ENCODE measurements around the gene LRBA. TPM values are rescaled to one million over a fixed set of nuclear protein-coding genes. Genes with fewer than 3 reads are reported as not detected.

The LRBA gene
- total RNA-seq, 1 donor from 2014 or later: 70.5 TPM

DNA sequence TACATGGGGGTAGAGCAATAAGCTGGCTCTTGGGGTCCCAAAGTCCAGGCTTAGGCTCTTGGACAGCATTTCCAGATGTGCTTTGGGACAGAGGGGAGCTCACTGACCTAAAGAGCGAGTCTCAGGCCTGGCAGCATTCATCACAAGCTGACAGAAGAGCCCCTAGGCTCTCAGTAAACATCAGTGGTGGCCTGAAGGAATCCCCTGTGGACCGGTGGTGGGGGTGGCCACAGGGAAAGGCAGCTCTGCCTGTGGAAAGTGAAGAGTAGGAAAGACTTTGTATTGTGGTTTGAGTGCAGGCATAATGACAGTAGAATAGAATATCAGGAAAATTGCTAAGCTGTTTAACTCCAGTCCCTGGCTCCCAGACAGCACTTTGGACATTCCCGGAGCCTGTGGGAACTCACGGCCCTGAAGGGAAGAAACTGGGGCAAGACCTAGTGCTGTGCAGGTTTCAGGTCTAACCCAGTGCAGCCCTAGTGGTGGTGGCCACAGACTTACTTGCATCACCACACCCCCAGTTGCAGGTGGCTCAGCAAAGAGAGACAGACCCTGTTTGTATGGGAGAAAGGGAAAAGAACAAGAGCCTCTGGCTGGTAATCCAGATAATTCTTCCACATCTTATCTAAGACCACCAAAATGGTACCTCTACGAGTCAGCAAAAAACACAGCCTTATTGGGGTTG is 291.2 kb downstream of the LRBA start:
- DNase-seq: no peak

DNA sequence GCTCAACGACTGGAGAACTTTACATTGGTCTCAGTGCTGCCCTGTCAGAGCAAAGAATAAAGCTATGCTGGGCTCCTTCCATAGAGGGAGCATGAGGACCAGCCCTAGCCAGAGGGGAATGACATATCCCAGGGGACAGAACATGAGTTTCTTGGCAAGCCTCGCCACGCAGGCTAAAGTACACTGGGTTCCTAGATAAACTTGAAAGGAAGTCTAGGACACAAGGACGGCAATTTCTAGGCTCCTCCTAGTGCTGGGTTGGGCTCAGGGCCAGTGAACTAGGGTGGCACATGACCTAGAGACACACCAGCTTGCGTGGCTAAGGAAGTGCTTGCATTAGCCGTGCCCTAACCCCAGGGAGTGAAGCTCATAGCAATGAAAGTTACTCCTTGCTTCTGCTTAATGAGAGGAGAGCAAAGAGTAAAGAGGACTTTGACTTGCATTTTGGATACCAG is 292.1 kb downstream of the LRBA start:
- no peak for DNase-seq

GRCh38 chr4:150720973-150721518 is 294.0 kb downstream of the LRBA start:
- DNase-seq: no peak

DNA sequence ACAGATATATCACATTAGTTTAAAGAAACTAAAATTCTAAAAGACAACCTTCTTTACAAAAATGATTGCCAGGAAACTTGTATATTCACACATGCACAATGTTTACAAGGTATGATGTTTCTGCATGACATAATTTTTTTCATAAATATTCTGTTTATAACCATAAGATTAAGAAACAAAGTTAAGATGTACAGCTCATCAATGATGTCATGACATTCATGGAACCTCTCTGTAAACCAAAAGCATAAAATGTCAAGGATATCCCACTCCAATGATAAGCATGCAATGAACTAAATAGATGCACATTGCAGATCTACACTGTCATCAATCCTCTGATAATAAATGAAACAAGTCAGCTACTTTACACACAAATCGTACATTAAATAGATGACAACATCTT is 297.1 kb downstream of the LRBA start:
- DNase-seq: no peak

DNA sequence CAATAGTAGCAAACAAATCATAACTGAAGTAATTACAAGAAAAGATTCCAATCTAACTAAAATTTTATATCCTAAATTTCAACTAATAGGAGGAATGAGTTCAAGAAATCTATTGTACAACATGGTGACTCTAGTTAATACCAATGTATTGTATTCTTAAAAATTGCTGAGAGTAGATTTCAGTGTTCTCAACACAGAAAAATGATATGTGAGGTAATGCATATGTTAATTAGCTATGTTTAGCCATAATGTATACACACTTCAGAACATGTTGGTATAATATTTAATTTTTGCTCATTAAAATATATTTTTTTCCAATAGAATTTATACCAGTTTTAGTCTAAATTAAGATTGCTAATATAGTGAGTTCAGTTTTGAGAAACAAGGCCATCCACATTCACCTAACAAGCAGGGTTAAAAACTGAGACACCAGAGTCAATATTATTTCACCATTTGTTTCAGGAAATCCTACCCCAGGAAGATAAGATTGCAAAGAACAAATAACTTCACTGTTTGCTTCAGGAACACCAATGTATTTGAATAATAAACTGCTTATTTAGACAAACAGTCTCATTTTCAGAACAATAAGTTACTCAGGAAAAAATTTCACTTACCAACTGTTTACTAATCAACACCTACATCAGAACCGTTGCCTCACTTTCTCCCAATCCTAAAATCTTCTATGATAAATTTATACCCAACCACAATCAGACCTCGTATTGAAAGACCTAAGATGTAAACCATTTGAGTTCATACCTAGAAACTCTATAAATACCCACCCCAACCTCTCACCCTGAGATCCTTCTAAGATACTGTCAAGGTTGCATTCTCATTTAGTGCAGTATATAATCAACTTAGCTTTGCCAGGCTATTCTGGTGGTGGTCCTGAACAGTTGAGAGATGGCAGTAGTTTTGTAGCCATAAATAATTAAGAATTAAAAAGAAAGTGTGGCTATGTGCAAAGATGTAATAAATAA is 300.3 kb downstream of the LRBA start:
- no peak for DNase-seq

DNA sequence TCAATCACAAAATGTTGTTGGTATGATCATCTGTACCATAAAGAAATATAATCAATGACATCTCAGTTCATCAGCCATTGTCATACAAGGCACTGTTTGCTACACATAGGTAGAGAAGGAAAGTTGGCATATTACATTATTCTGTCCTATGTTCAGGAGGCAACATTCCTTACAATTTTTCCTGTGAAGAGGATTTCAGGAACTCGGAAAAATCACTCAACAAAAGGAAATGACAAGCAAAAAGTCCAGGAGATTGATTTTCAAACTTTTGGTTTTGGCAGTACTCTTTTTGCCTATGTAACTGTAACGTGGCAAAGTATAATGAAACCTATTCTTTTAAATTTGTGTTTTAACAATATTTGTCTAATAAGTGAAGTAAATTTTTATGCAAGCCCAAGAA is 301.8 kb downstream of the LRBA start:
- DNase-seq: no peak

DNA sequence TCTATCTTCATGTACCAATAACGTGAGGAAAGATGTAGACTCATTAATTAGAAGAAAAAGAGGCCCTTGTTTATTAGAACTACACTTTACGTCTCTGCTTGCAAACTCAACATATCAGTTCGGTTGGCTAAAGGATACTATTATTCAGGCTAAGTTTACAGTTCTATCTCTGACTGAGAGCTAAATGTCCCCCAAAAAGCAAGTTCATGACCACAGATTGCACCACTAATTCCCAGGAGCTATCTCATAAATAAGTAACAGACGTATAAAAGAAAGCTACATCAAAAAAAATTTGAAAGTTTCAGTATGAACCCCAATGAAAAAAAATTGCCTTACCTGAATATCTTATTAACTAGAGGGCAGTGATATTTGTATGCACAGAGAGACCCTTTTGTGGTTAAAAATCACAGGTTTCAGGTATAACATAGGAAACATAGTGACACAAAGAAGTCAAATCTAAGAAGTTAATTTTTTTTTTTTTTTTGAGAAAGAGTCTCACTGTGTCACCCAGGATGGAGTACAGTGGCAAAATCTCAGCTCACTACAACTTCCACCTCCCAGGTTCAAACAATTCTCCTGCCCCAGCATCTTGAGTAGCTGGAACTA is 304.2 kb downstream of the LRBA start:
- DNase-seq: no peak

GRCh38 chr4:150708004-150708403 is 307.1 kb downstream of the LRBA start:
- no peak for DNase-seq

DNA sequence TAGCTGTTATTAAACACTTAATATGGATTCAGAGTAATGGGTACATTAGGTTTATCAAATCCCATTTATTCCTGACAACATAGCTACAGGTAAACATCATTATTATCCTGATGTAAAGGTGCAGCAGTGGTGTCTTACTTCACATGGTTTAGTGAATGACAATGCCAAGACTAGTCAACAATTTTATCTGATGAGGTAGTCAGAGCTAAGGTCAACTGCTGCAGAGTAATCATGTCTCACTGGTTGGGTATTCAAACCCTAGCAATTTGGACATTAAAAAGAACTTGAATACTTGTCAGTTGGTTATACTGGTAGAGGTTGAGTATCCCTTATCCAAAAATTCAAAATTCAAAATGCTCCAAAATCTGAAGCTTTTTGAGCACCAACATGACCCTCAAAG is 315.5 kb downstream of the LRBA start:
- DNase-seq: no peak

- no peak for DNase-seq
Observed at GRCh38 chr4:150695162-150695561, 319.9 kb downstream of the LRBA start.

DNA sequence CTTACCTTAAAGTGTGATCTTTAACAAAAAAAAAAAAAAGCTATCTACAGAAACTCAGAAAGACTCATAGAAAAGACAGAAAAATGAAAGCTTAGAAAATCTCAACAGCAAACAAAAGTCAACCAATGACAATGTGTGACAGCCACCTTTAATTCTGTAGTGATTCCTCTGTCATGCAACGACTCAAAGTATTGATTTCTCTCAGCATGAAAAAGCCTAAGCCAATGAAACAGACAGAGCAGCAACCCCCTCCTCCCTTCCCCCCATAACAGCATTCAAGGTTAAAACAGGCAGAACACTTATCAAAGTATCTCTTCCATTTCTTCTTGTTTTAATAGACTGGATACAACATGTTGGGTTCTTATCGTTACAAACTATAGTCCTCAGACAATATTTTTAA is 320.6 kb downstream of the LRBA start:
- DNase-seq: no peak

- DNase-seq: no peak
Observed at GRCh38 chr4:150683775-150684350, 331.2 kb downstream of the LRBA start.

GRCh38 chr4:150682126-150682525 is 333.0 kb downstream of the LRBA start:
- no peak for DNase-seq

- no peak for DNase-seq
Observed at GRCh38 chr4:150681063-150681462, 334.0 kb downstream of the LRBA start.

DNA sequence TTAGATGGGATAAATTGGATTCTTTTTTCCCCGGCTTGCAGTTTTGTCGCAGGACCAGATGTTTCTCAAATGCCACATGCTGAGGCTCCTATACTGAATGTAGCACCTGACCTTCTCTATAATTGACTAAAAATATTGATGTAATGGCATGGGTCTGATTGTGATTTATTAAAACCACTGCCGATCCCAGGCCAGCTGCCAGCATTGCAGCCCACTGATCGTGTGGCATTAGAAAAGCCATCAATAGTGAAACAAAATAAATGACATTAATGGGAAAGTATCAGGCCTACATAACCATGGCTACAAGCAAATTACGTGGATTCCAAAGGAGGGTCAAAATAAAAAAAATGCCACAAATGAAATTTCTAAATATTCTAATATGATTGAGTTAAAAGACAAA is 334.4 kb downstream of the LRBA start:
- DNase-seq: no peak

DNA sequence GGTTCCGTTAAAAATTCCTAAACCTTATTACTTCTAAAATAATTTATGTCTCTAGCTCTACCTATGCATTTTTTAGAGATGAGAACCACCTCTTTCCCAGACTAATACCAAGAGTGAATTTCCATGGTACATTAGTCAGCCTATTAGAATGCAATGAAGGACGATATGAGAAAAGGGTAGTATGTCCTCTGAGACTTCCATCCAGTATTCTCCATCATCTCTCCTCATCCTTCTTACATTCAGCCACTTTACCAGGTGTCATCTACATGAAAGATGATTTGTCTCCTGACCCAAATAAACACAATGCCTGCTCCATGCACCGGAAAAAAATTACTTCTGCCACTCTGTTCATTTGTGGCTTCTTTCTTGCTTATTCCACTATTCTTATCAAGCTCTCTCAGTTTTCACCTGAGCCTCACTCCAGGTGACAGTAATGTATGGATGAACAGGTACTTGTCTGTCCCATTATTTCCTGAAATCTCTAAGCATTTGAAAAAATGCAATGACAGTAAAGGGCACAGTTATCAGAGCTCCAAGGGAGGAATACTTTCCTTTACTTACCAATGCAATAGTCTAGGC is 335.2 kb downstream of the LRBA start:
- no peak for DNase-seq

DNA sequence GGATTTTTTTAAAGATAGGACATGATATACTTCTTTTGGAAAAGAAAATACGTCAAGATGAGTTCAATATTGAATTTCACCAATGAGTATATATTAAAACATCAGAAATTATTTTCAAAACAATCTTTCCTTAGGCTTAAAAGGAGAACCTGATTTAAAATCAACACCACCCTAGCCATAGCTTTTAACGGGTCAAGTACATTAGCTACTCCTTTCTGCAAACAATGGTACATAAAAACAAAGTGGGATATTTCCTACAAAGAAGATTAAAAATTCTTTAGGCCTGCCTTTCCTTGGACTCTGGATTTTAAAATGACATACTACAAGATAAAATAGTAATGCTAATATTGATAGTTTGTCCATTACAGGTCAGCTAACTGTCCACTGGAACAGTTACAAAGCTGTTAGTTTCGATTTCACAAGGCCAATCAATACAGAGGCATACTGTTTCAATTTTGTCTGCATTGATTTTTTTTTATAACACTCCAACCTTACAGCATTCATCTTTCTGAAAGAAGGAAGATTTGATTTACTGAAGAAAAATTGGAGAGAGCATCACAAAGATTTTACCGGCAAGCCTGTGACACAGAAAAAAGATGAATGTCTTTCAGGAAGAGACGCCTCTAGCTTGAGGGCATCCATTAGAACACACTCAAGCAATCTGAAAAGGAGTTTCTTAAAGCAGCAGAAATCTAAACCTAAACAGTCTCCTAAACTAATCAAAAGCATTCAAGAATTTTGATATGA is 335.9 kb downstream of the LRBA start:
- no peak for DNase-seq

DNA sequence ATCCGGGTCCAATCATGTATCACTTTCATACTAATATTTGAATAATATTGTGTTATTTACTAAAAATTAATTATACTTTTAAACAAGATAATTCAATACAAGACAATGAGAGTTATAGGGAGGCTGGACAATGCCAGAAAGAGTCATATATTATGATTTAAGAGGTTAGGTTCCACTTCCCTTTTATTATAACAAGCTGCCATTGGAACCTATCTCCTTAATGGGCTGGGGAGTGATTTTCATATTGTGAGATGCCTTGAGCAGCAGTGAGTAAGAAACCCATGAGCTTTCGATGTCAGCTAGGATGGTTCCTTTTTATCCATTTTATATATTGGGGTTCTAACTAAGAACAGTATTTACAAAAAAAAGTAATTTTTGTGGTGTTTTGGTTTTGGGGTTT is 341.3 kb downstream of the LRBA start:
- no peak for DNase-seq

- DNase-seq: no peak
Observed at GRCh38 chr4:150668824-150669223, 346.3 kb downstream of the LRBA start.

GRCh38 chr4:150664935-150665334 is 350.1 kb downstream of the LRBA start:
- DNase-seq: no peak

- DNase-seq: no peak
Observed at GRCh38 chr4:150662686-150663085, 352.4 kb downstream of the LRBA start.

All from skin of body (tissue), 2 donors.